ENCODE results near the gene SMG5. TPM values are rescaled to one million over a fixed set of nuclear protein-coding genes. Genes with fewer than 3 reads are reported as not detected.

Gene SMG5
- total RNA-seq, 1 experiment from 2014 or later, result 155 TPM

DNA sequence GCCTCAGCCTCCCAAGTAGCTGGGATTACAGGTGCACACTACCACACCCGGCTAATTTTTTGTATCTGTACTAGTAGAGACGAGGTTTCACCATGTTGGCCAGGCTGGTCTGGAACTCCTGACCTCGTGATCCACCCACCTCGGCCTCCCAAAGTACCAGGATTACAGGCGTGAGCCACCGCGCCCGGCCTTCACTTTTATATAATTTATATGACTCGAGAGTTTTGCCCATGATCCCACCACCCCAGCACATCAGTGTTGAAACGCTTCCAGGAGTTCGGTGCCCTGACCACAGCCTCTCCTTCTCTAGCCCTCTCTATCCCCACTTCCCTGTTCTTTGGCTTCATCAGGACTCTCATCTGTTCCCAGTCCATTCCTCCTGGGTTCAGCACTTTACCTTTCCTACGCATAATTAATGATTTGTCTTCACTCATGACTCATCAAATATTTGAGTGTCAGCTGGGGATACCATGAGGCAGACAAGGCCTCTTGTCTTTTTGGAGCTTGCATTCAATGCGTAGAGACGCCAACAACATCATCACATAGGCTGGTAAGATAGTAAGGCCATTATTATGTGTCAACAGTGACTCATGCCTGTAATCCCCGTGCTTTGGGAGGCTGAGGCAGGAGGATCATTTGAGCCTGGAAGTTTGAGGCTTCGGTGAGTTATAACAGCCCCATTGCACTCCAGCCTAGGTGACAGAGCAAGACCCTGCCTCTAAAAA, 68.4 kb downstream of the SMG5 start:
- H3K36me3 ChIP-seq (ENCODE audit: control insufficient read depth, insufficient read depth, low read length), result peaks cover 1% of the 10 kb centered on the region
- DNase-seq, result no peak
- TF ChIP-seq, protein P1, sequence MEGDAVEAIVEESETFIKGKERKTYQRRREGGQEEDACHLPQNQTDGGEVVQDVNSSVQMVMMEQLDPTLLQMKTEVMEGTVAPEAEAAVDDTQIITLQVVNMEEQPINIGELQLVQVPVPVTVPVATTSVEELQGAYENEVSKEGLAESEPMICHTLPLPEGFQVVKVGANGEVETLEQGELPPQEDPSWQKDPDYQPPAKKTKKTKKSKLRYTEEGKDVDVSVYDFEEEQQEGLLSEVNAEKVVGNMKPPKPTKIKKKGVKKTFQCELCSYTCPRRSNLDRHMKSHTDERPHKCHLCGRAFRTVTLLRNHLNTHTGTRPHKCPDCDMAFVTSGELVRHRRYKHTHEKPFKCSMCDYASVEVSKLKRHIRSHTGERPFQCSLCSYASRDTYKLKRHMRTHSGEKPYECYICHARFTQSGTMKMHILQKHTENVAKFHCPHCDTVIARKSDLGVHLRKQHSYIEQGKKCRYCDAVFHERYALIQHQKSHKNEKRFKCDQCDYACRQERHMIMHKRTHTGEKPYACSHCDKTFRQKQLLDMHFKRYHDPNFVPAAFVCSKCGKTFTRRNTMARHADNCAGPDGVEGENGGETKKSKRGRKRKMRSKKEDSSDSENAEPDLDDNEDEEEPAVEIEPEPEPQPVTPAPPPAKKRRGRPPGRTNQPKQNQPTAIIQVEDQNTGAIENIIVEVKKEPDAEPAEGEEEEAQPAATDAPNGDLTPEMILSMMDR (IDR thresholded peaks at IDR 0.05; ENCODE audit: insufficient read depth in 1 of 2, low read depth in 1 of 2, low read length in 1 of 2, severe bottlenecking in 1 of 2, unreplicated experiment in 1 of 2), result no peak
- no peaks in the 10 kb centered on the region for H3K9me3 ChIP-seq
- no peaks in the 10 kb centered on the region for H3K27me3 Mint-ChIP-seq (ENCODE audit: insufficient read depth, unreplicated experiment)
- H3K4me3 ChIP-seq (ENCODE audit: low read depth, low read length), result peak overlapping the region; percentile 90
- H3K4me3 Mint-ChIP-seq (ENCODE audit: unreplicated experiment), result peak overlapping the region; percentile 96
- no TSS peak for BruUV-seq (replicated peaks)
- peak overlapping the region; percentile 98 for H3K27ac Mint-ChIP-seq (ENCODE audit: unreplicated experiment)
- H3K9me3 Mint-ChIP-seq (ENCODE audit: unreplicated experiment), result no peaks in the 10 kb centered on the region
- peaks cover 12% of the 10 kb centered on the region for H3K4me1 ChIP-seq
- ChIA-PET POLR2A (interaction anchor here (1.0 to 2.4 kb wide), 2 partner anchors 11 to 20 kb away, joined by 3 to 24 read pairs; partner anchors contain the start of gene SLC25A44), CTCF (interaction anchor here (0.7 to 2.5 kb wide), 2 partner anchors 11 to 53 kb away, joined by 3 to 37 read pairs; no protein-coding TSS in a partner anchor)
- H3K27me3 ChIP-seq (replicated peaks; ENCODE audit: control insufficient read depth, insufficient read depth, low read length), result no peaks in the 10 kb centered on the region
- peaks cover 16% of the 10 kb centered on the region for H3K4me1 Mint-ChIP-seq (ENCODE audit: low read depth, unreplicated experiment)
- intact Hi-C loops (cut with micrococcal nuclease; ENCODE audit: unreplicated experiment), result loop anchor here (5.0 kb wide), 1 partner anchor 67 kb away; no protein-coding TSS in a partner anchor
- H3K36me3 Mint-ChIP-seq (ENCODE audit: insufficient read depth, unreplicated experiment), result peaks cover 31% of the 10 kb centered on the region

DNA sequence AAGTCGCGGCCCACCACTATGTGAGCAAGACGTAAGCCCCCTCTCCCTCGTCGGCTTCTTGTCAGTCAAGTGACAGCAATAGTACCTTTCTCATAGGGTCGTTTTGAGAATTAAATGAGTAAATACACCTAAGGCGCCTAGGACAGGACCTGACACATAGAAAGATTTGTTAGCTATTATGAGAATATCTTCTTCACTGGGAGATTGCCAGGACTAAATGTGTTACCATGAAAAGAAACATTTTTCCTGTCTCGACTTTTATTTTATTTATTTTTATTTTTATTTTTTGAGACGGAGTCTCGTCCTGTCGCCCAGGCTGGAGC, 69.0 kb downstream of the SMG5 start:
- Histone ChIP-seq H3K36me3 (ENCODE audit: control insufficient read depth, insufficient read depth, low read length) (peaks cover 1% of the 10 kb centered on the region), H3K27me3 (replicated peaks; ENCODE audit: control insufficient read depth, insufficient read depth, low read length) (no peaks in the 10 kb centered on the region), H3K9me3 (no peaks in the 10 kb centered on the region), H3K4me3 (ENCODE audit: low read depth, low read length) (peak overlapping the region; percentile 90), H3K4me1 (peaks cover 12% of the 10 kb centered on the region)
- CTCF ChIA-PET, result interaction anchor here (0.7 to 2.5 kb wide), 8 partner anchors 11 to 85 kb away, joined by 3 to 37 read pairs (median 6); partner anchors contain the start of gene SLC25A44
- BruUV-seq (replicated peaks), result no TSS peak
- peaks cover 22% of the 10 kb centered on the region for H3K4me1 Mint-ChIP-seq (ENCODE audit: low read depth, unreplicated experiment)
- no peaks in the 10 kb centered on the region for H3K27me3 Mint-ChIP-seq (ENCODE audit: insufficient read depth, unreplicated experiment)
- peaks cover 36% of the 10 kb centered on the region for H3K36me3 Mint-ChIP-seq (ENCODE audit: insufficient read depth, unreplicated experiment)
- TF ChIP-seq, protein P1 (IDR thresholded peaks at IDR 0.05; ENCODE audit: insufficient read depth in 1 of 2, low read depth in 1 of 2, low read length in 1 of 2, severe bottlenecking in 1 of 2, unreplicated experiment in 1 of 2), result no peak
- intact Hi-C loops (cut with micrococcal nuclease; ENCODE audit: unreplicated experiment), result loop anchor here (2.0 to 5.0 kb wide), 3 partner anchors 21 to 66 kb away; no protein-coding TSS in a partner anchor
- no peak for DNase-seq
- no peaks in the 10 kb centered on the region for H3K9me3 Mint-ChIP-seq (ENCODE audit: unreplicated experiment)
- POLR2A ChIA-PET, result interaction anchor here (0.6 to 2.4 kb wide), 12 partner anchors 12 to 905 kb away, joined by 3 to 26 read pairs (median 4); partner anchors contain the start of genes FDPS, SLC25A44, SMG5 and TMEM79
- peak overlapping the region; percentile 96 for H3K4me3 Mint-ChIP-seq (ENCODE audit: unreplicated experiment)
- peak overlapping the region; percentile 98 for H3K27ac Mint-ChIP-seq (ENCODE audit: unreplicated experiment)

DNA sequence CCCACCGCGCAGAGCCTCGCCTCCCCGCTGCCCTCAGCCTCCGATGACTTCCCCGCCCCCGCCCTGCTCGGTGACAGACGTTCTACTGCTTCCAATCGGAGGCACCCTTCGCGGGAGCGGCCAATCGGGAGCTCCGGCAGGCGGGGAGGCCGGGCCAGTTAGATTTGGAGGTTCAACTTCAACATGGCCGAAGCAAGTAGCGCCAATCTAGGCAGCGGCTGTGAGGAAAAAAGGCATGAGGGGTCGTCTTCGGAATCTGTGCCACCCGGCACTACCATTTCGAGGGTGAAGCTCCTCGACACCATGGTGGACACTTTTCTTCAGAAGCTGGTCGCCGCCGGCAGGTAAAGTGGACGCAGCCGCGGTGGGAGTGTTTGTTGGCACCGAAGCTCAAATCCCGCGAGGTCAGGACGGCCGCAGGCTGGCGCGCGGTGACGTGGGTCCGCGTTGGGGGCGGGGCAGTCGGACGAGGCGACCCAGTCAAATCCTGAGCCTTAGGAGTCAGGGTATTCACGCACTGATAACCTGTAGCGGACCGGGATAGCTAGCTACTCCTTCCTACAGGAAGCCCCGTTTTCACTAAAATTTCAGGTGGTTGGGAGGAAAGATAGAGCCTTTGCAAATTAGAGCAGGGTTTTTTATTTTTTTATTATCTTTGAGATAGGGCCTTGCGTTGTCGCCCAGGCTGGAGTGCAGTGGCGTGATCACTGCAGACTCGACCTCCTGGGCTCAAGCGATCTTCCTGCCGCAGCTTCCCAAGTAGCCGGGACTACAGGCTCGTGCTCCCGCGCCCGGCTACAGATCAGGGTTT, 69.6 kb downstream of the SMG5 start, which contains the start of gene PMF1:
Gene PMF1 (plus strand): TSS at position 175 of the 811 bp plus-strand sequence. CDS start 9 bp downstream, at position 184.
- TF ChIP-seq, protein P1 (IDR thresholded peaks at IDR 0.05; ENCODE audit: insufficient read depth in 1 of 2, low read depth in 1 of 2, low read length in 1 of 2, severe bottlenecking in 1 of 2, unreplicated experiment in 1 of 2), result no peak
- DNase-seq, result peak; percentile 97
- peak within 1 kb of the TSS; percentile 96 for H3K4me3 Mint-ChIP-seq (ENCODE audit: unreplicated experiment)
- intact Hi-C loops (cut with micrococcal nuclease; ENCODE audit: unreplicated experiment), result loop anchor here (2.0 to 5.0 kb wide), 3 partner anchors 20 to 66 kb away; no protein-coding TSS in a partner anchor
- TSS peak; percentile 75 for BruUV-seq (replicated peaks)
- POLR2A ChIA-PET, result interaction anchor here (0.6 to 2.4 kb wide), 25 partner anchors 12 to 905 kb away, joined by 3 to 26 read pairs (median 3); partner anchors contain the start of genes FDPS, LAMTOR2, SLC25A44 and SMG5
- peaks cover 12% of the 10 kb centered on the region for H3K4me1 ChIP-seq
- H3K4me1 Mint-ChIP-seq (ENCODE audit: low read depth, unreplicated experiment), result peaks cover 23% of the 10 kb centered on the region
- H3K4me3 ChIP-seq (ENCODE audit: low read depth, low read length), result peak within 1 kb of the TSS; percentile 90
- no peaks in the 10 kb centered on the region for H3K27me3 Mint-ChIP-seq (ENCODE audit: insufficient read depth, unreplicated experiment)
- no peaks in the 10 kb centered on the region for H3K27me3 ChIP-seq (replicated peaks; ENCODE audit: control insufficient read depth, insufficient read depth, low read length)
- peaks cover 42% of the 10 kb centered on the region for H3K36me3 Mint-ChIP-seq (ENCODE audit: insufficient read depth, unreplicated experiment)
- H3K9me3 ChIP-seq, result no peaks in the 10 kb centered on the region
- H3K9me3 Mint-ChIP-seq (ENCODE audit: unreplicated experiment), result no peaks in the 10 kb centered on the region
- CTCF ChIA-PET, result interaction anchor here (0.6 to 2.5 kb wide), 12 partner anchors 12 to 235 kb away, joined by 3 to 37 read pairs (median 4); partner anchors contain the start of genes ARHGEF2 and SLC25A44
- peaks cover 1% of the 10 kb centered on the region for H3K36me3 ChIP-seq (ENCODE audit: control insufficient read depth, insufficient read depth, low read length)
- peak within 1 kb of the TSS; percentile 98 for H3K27ac Mint-ChIP-seq (ENCODE audit: unreplicated experiment)
